Esophagus squamous epithelium (tissue), 4 donors: ENCODE data around the gene COL3A1.

Source experiments
- POLR2A ChIP-seq, 4 donors: fragments of 450-650 bp; IDR thresholded peaks; one replicate each; pipeline ENCODE4 v1.6.1; 2017; ENCODE audit warnings: antibody characterized with exemption in 4 of 4, mild to moderate bottlenecking in 4 of 4, moderate library complexity in 3 of 4
- TF ChIP-seq, protein P1 (sequence below), 6 experiments: fragments of 450-650 bp in 4 of 6; fragments of 200-600 bp in 2 of 6; sonication (generic) in 2 of 6; IDR thresholded peaks; one replicate each; pipeline ENCODE4 v1.5.1; 2016 to 2019; ENCODE audit warnings: antibody characterized with exemption in 6 of 6, mild to moderate bottlenecking in 4 of 6, moderate library complexity in 4 of 6

- TF ChIP-seq, protein P1, sequence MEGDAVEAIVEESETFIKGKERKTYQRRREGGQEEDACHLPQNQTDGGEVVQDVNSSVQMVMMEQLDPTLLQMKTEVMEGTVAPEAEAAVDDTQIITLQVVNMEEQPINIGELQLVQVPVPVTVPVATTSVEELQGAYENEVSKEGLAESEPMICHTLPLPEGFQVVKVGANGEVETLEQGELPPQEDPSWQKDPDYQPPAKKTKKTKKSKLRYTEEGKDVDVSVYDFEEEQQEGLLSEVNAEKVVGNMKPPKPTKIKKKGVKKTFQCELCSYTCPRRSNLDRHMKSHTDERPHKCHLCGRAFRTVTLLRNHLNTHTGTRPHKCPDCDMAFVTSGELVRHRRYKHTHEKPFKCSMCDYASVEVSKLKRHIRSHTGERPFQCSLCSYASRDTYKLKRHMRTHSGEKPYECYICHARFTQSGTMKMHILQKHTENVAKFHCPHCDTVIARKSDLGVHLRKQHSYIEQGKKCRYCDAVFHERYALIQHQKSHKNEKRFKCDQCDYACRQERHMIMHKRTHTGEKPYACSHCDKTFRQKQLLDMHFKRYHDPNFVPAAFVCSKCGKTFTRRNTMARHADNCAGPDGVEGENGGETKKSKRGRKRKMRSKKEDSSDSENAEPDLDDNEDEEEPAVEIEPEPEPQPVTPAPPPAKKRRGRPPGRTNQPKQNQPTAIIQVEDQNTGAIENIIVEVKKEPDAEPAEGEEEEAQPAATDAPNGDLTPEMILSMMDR (IDR thresholded peaks at IDR 0.05) = no peak
- TF ChIP-seq POLR2A (IDR thresholded peaks at IDR 0.05) = no peak
Observed at GRCh38 chr2:189024901-189025618, 50.9 kb downstream of the COL3A1 start.
